Hematopoietic multipotent progenitor cell (in vitro differentiated cells): ENCODE results near the gene WDR46. TPM values are rescaled to one million over a fixed set of nuclear protein-coding genes. Genes with fewer than 3 reads are reported as not detected.
"Not testable (repeated sequence)": the region's sequence is repeated elsewhere in the genome, so short reads cannot be mapped to it uniquely, and the experiment has no call there.

Experiments used
- DNase-seq, 3 donors: peaks; one replicate each; pipeline ENCODE4 v3.0.0-alpha.2; 2011 to 2015; ENCODE audit warnings: low read depth in 2 of 3, low spot score in 2 of 3
- total RNA-seq: library from RNA; depleted of rRNA; stranded (reverse); fragments of >200 nt; gene quantifications from one replicate; pipeline ENCODE4 v1.2.3, GENCODE V29; 2012

The WDR46 gene
- total RNA-seq, 1 donor, result 63.3 TPM

- DNase-seq, result peak; percentile 93 to 99 (median 98)
These were observed 17.4 kb downstream of the WDR46 start, which contains the start of the genes RPS18 and VPS52 for GRCh38 chr6:33271468-33272274. RPS18 (plus strand) TSS chr6:33272075; CDS start chr6:33272120, 45 bp downstream. VPS52 (minus strand) TSS chr6:33271876; CDS start chr6:33271675, 201 bp downstream.

- no peak for DNase-seq
These were observed 17.9 kb downstream of the WDR46 start for GRCh38 chr6:33271117-33271467.

- no peak for DNase-seq
These were observed 25.0 kb downstream of the WDR46 start for GRCh38 chr6:33264015-33264414.

- not testable (repeated sequence) for DNase-seq
These were observed 26.5 kb downstream of the WDR46 start for GRCh38 chr6:33262490-33262889.

GRCh38 chr6:33259032-33259431, 30.0 kb downstream of the WDR46 start:
- DNase-seq, result no peak

GRCh38 chr6:33254591-33254990, 34.4 kb downstream of the WDR46 start:
- no peak for DNase-seq

GRCh38 chr6:33252759-33253158, 36.3 kb downstream of the WDR46 start:
- no peak for DNase-seq

- DNase-seq, result no peak
These were observed 37.5 kb downstream of the WDR46 start for GRCh38 chr6:33251395-33252012.

GRCh38 chr6:33250731-33251130, 38.3 kb downstream of the WDR46 start:
- no peak for DNase-seq

GRCh38 chr6:33249732-33250630, 39.1 kb downstream of the WDR46 start:
- DNase-seq, result no peak

GRCh38 chr6:33248932-33249731, 39.9 kb downstream of the WDR46 start:
- DNase-seq, result peak; percentile 88 to 100 (median 99)

GRCh38 chr6:33248643-33248931, 40.5 kb downstream of the WDR46 start:
- DNase-seq, result peak in 1 of 3 donors; percentile 48

- DNase-seq, result peak; percentile 79 to 91 (median 83)
These were observed 40.9 kb downstream of the WDR46 start for GRCh38 chr6:33247977-33248642.

GRCh38 chr6:33243476-33243875, 45.6 kb downstream of the WDR46 start:
- DNase-seq, result no peak

GRCh38 chr6:33241968-33242367, 47.1 kb downstream of the WDR46 start:
- DNase-seq, result no peak

- DNase-seq, result no peak
These were observed 51.3 kb downstream of the WDR46 start for GRCh38 chr6:33237741-33238140.

GRCh38 chr6:33236852-33237251, 52.2 kb downstream of the WDR46 start:
- no peak for DNase-seq

- DNase-seq, result no peak
These were observed 52.7 kb downstream of the WDR46 start for GRCh38 chr6:33236328-33236727.

- DNase-seq, result no peak
These were observed 53.8 kb downstream of the WDR46 start for GRCh38 chr6:33235221-33235634.
